Stimulated activated naive CD4-positive, alpha-beta T cell treated with Interleukin-2 at 50 U/mL for 16 hours (primary cell): ENCODE results near the gene HYCC1.

Experiments
- DNase-seq: peaks from one replicate; lab custom pipeline; 2025; lab: John Stamatoyannopoulos, UW

HYCC1 gene

GRCh38 chr7:23016345-23017253 lies 2.7 kb upstream of the HYCC1 start:
- DNase-seq, result no peak

DNA sequence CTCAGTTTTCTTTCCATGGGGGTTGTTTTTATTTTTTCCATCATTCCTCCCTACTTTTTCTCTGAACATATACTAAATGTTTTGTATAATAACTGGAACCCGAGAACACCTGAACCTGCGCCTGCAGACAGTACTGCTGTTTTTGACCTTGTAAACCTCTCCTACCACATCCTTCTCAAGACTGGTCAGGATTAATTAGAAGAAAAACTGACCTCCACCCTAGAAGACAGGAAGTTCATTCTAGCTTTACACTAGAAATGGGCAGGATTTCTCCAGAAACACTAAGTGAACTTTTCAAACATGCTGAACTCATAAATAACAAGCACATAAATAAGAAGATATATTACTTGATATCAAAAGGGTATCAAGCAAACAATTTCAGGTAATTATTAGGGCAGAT lies 751 bp upstream of the HYCC1 start:
- DNase-seq, result no peak

GRCh38 chr7:23012908-23013714 lies 819 bp downstream of the HYCC1 start:
- DNase-seq, result no peak

DNA sequence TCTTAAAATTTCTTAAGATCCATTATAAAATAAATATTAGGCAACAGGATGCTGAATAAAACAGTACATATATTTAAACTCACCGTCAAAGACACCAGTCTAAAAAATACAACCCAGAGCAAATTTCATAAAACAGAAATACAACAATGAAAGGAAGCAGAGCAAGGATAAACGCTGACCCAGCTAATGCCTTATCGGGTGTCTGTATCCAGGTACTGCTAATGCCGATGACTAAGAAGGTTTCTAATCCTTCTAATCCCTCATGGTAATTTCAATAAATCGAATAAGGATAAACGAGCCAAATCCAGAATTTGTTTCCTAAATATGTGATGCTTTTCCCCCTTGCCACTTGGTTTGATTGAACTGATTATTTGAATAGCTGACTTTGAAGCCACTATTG lies 1.7 kb downstream of the HYCC1 start:
- no peak for DNase-seq

DNA sequence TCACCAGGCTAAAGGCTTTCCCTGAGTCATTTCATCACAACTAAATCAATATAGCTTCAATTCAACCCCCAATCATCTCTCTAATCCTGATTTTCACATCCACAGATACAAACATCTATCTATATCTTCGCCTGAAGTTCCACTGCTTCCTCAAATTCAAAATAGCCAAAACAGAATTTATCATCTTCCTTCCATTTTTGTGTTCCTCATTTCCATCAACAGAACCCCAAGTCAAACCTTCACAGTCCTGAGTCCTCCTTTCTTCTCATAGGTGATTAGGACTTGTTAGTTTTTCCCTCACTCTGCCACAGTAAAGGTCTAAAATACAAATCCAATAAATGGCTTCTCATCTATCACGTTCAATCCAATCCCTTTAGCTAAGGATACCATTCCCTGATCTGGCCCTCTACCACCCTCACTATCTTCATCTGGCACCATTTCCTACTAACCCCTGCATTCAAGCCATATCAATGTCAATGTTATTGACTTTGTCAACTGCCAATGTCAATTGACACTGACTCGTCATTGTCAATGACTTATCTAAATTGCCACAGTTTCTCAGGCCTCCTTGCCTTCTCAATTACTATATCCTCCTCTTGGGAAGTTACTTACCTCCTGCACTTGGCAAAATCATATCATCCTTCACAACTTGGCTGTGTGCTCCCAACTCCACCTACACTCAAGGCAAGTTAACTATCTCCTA lies 2.6 kb downstream of the HYCC1 start:
- DNase-seq, result no peak

GRCh38 chr7:23009303-23009702 lies 4.6 kb downstream of the HYCC1 start:
- no peak for DNase-seq

GRCh38 chr7:23004247-23004520 lies 9.7 kb downstream of the HYCC1 start:
- DNase-seq, result no peak

DNA sequence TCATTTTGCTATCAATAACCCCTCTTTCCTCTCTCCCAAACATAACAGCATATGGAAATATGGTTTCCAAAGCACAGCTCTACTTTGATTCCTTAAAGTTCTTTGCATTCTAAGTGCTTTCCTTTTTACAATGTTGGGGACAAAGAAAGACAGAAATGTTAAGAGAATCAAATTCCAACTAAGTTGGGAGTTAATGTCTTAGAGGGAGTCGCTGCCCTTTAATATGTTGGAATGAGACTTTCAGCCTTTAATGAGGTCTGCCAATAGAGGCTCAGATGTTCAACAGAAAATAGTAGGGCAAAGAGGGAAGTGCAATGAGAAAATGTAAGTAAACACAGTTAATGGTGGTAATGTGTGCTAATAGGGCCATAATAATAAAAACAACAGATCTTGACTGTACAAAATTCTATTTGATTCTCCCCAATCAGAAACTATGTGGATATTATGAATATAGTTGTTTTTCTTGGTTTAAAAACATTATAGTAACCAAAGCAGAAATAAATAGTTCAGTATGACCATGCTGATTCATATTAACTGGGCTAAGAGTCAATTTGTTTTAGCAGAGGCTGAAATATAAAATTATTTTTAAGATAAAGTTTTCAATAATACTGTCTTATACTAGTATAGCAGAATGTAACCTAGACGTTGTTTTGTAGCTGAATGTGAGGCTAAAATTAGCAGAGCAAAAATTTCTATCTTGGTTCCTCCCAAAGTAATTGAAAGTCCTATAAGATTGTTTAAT lies 10.3 kb downstream of the HYCC1 start:
- DNase-seq, result no peak

DNA sequence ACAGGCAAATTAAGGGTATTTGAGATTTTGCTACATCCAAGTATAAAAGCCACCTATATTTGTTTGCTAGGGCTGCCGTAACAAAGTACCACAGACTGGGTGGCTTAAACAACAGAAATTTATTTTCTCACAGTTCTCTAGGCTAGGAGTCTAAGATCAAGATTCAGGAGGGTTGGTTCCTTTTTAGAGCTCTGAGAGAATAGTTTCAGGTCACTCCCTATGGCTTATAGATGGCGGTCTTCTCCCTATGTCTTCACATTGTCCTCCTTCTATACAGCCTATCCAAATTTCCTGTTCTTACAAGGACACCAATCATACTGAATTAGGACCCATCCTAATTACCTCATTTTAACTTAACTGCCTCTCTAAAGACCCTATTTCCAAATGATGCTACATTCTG lies 11.2 kb downstream of the HYCC1 start:
- no peak for DNase-seq

- no peak for DNase-seq
Observed at GRCh38 chr7:23001610-23002009, 12.3 kb downstream of the HYCC1 start.

DNA sequence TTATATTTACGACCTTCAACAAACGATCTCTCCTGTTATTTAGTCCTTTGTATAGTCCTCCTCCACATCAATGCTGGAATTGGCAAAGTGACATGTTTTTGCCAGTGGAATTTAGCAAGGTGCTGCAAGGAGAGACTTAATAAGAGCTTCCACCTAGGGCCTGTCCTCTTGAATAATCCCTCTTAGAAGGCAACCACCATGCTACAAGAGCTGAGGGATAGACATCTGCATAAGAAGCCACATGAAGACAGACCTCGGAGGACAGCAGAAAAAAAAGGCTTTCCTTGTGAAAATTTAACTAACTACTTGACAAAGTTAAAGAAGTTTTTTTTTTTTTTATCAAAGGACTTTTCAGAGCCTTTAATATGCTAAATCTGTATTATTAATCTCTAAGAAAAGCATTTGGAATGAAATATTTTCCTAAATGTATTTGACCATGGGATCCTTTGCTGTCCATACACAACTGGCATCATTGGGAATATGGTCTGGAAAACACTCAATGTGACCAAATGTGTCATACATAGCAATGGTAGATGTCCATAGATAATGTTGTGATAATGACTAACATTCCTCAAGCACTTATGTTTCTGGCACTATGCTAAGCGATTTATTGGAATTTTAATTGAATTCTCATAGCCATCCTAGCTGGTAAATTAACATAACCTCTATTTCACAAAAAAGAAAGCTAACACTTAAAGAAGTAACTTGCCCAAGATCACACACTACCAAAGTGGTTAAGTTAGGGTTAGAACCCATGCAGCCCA lies 13.2 kb downstream of the HYCC1 start:
- DNase-seq, result no peak

- DNase-seq, result no peak
Observed at GRCh38 chr7:22998519-22998896, 15.4 kb downstream of the HYCC1 start.

DNA sequence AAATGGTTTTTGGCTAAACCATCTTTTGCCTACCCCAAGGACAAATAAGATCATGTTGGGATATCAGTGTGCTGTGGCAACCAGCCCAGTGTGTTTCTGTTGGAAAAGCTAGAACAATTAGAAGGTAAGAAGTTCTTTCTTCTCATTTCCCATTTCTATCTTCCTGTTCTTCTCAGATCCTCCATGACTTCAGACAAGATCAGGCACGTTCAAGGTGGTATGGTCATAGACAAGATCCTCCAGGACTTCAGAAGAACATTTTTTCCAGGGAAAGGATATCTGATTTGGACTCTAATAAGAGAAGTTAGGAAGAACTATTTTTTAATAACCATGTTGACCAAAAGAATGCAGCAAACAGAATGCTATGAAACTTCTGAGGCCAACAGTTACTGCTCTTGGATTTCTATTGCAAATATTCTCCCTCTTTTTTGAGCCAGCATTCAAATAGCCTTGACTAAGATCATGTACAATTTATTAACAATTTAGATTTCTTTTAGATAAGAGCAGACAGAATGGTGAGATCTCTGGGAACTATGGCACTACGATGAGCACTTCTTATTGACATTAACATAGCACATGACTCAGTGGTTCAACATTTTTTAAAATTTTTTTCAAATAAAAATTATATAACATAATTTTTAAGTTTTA lies 15.9 kb downstream of the HYCC1 start:
- DNase-seq, result no peak

GRCh38 chr7:22996470-22996869 lies 17.5 kb downstream of the HYCC1 start:
- no peak for DNase-seq

GRCh38 chr7:22995011-22995410 lies 18.9 kb downstream of the HYCC1 start:
- no peak for DNase-seq

DNA sequence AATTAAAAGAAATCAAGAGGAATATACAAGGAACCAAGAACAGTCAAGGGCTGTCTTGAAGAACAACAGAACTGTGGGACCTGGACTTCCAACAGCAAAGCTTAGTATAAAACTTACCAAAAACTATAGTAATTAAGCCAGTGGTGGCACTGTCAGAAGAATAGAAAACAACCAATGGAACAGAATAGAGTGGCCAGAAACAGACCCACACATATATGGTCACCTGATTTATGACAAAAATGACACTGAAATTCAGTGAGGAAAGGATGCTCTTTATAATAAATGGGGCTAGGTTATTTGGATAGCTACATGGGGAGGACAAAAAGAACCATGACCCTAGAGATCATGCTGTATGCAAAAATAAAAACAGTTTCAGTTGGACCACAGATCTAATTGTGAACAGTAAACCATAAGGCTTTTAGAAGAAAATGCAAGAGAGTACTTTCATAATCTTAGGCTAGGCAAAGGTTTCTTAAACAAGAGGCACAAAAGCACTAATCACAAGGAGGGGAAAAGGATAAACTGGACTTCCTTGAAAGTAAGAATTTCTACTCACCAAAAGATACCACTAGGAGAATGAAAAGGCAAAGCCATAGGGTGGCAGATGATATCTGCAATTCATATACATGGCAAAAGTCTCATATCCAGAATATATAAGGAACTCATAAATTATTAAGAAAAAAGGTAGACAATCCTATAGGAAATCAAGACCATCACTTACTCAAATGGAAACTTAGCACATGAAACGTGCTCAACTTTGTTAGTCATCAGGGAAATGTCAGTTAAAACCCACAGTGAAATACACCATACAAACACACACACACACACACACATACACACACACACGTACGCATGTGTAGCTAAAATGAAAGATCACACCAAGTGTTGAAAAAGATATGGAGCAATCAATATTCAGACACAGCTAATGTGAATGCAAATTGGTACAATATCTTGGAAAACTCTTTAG lies 20.8 kb downstream of the HYCC1 start:
- DNase-seq, result no peak

DNA sequence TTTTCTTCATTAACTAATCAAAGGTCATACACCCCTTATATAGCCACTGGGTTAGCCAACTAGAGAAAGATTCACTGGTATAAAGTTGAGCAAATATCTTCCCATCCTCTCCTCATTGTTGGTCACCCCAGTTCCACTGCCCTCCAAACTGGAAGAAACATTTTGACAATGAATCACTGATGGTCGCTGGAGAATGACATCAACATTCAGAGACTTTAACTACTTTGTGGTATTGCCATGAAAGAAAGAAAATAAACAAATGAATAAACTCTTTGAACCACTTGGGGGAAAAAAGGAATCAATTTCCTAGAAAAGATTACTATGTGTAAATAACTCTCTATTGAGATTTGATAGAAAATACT lies 23.4 kb downstream of the HYCC1 start:
- no peak for DNase-seq

DNA sequence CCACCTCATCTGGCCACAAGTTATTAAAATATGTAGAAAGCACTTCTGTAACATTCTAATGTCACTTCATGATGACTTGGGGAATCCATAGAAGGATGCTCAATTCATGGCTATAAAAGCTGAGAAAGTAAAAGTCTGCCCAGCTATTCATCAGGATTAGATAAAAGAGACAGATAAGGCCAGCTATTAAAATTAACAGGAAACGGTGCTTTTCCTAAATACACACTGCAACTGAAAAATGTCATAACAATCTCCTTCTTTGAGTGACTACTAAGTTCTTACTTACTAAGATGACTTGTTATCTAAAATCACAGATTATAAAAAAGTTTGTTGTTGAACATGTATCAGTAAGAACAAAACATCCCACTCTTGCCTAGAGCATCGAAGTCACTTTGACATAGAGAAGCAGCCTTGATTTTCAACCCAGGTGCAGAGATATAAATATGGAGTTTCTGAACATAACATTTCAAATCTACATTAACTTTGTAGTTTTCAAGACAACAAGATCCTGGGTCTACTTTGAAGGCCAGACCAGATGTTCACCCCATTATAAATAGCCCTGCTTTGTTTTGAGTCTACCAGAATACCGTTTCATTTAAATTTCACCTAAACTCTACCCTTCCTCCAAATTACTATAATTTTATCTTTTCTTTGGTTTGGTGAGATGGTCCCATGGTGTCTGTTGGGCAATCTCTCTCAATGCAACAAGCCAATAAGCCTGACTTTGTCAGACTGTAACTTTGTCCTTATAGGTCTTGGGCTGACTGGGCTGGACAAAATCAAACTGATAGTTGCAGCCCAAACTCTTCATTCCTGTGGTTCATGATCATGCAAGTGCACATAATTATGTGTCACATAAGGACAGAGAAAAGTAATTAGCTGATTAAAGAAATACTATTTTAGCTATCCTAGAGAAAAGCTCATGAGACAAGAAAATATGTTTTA lies 24.0 kb downstream of the HYCC1 start:
- no peak for DNase-seq

DNA sequence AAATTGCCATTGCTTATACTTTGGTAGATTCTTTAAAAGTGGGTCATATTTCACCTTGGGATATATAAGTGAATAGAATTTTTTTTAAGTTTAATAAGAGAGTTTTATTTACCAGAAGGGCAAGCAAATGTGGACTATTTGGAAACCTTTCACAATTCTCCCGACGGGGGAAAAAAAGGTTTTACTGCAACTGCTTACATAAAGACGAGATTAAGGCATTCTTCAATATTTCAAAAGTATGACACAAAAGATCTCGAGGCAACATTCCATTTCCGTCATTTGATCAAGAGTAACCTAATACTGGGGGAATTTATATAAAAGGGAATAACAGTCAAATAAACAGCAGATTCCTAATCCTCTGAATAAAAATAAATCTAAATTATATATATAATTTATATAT lies 28.5 kb downstream of the HYCC1 start:
- DNase-seq, result no peak
